ENCODE measurements around the gene SMG1. TPM values are rescaled to one million over a fixed set of nuclear protein-coding genes. Genes with fewer than 3 reads are reported as not detected.

Gene SMG1
- total and polyA plus RNA-seq, 2 of the 13 experiments (the other 11 are each of a cell fraction or from before 2014, with no cell fraction given), result 48.7 to 53.7 TPM

DNA sequence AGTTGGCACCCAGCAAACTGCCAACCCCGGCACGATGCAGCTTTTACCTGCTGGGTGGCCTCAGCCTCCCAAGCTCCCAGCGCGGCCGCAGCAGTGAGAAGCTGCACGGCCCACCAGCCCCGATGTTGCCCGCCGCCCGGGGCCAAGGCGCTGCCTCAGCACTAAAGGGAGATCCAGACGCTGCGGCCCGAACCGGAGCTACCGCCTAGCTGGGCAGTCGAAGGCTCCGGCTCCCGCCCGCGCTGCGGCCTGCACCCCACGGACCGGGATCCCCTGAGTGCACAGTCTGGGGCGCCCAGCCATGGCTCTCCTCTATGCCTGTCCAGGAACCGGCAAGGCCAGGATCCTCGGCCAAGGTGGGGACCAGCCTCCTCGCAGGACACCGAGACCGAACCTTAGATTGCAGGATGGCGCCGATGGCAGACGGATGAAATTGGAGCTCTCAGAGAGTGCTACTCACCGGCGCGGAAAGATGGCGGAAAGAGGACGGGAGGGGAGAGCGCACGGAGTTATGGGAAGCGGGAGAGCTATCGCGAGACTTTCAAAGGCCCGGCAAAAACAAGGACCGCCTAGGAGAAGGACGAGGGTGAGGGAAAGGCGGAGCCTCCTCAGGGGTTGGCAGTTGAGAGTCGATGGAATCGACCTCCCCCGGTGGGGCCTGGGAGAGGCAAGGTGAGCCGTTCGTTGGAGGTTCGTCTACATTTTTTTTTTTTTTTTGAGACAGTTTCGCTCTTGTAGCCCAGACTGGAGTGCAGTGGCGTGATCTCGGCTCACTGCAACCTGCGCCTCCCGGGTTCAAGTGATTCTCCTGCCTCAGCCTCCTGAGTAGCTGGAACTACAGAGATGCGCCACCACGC, 136.1 kb downstream of the SMG1 start, which contains the start of gene RPS15A (continued):
- peak; percentile 89 for TF ChIP-seq ZBTB49 (CRISPR knock-in tag; IDR thresholded peaks at IDR 0.05; ENCODE audit: borderline replicate concordance)
- TF ChIP-seq MIXL1 (CRISPR knock-in tag; IDR thresholded peaks at IDR 0.05), result peak; percentile 90
- TF ChIP-seq SMAD9 (CRISPR knock-in tag; IDR thresholded peaks at IDR 0.05), result peak; percentile 97
- peak; percentile 97 for TF ChIP-seq ZNF576 (CRISPR knock-in tag; IDR thresholded peaks at IDR 0.05)
- peak; percentile 97; the same call in 1 of the 2 replicates for TF ChIP-seq ZNF337 (CRISPR knock-in tag; IDR thresholded peaks at IDR 0.05; ENCODE audit: borderline replicate concordance, low read depth)
- TF ChIP-seq THAP11 (CRISPR knock-in tag; IDR thresholded peaks at IDR 0.05), result peak; percentile 95
- peak; percentile 38 for TF ChIP-seq ZKSCAN1 (IDR thresholded peaks at IDR 0.05; ENCODE audit: low read length)
- peak; percentile 72; the same call in 1 of the 2 replicates for TF ChIP-seq ZNF83 (CRISPR knock-in tag; IDR thresholded peaks at IDR 0.05; ENCODE audit: borderline replicate concordance)
- peak; percentile 92 for TF ChIP-seq ZNF343 (CRISPR knock-in tag; IDR thresholded peaks at IDR 0.05)
- TF ChIP-seq ZBTB43 (CRISPR knock-in tag; conservative IDR thresholded peaks at IDR 0.05), result 0 out of 2 replicates have a peak, but pooled peaks have one; percentile 46
- peak; percentile 64 for TF ChIP-seq SKIL (CRISPR knock-in tag; IDR thresholded peaks at IDR 0.05; ENCODE audit: borderline replicate concordance)
- TF ChIP-seq NPAS2 (CRISPR knock-in tag; IDR thresholded peaks at IDR 0.05; ENCODE audit: borderline replicate concordance), result 0 out of 2 replicates have a peak, but pooled peaks have one; percentile 76
- TF ChIP-seq CENPT (CRISPR knock-in tag; IDR thresholded peaks at IDR 0.05; ENCODE audit: low read depth), result peak; percentile 90
- peak; percentile 72 for TF ChIP-seq LRRFIP1 (CRISPR knock-in tag; conservative IDR thresholded peaks at IDR 0.05)
- TF ChIP-seq TSC22D2 (CRISPR knock-in tag; IDR thresholded peaks at IDR 0.05; ENCODE audit: borderline replicate concordance), result peak; percentile 98
- peak; percentile 96 for TF ChIP-seq NFKBIZ (CRISPR knock-in tag; IDR thresholded peaks at IDR 0.05)
- TF ChIP-seq ATF5 (CRISPR knock-in tag; IDR thresholded peaks at IDR 0.05; ENCODE audit: low read depth), result peak; percentile 95; the same call in 1 of the 2 replicates
- TF ChIP-seq ZNF749 (CRISPR knock-in tag; IDR thresholded peaks at IDR 0.05; ENCODE audit: borderline replicate concordance), result peak; percentile 94
- TF ChIP-seq GATA4 (IDR thresholded peaks at IDR 0.05; ENCODE audit: borderline replicate concordance, low read depth), result peak; percentile 82
